ENCODE measurements around the gene MTCL1. TPM values are rescaled to one million over a fixed set of nuclear protein-coding genes. Genes with fewer than 3 reads are reported as not detected.

Gene MTCL1
- total RNA-seq, 4 donors from 2014 or later = 12.3 to 35.9 (median 26.1) TPM

GRCh38 chr18:8763611-8764010 is 58.3 kb downstream of the MTCL1 start:
- 71 to 75% methylated on average over 2 of the region's 2 CpGs for WGBS, 2 donors (ENCODE audit: low coverage in 1 of 2)
- Histone ChIP-seq H3K27ac (peak overlapping the region; percentile 4 to 69 (median 38)), H3K27me3 (peaks cover 24% of the 10 kb centered on the region), H3K4me3 (no peak overlapping the region), H3K9me3 (no peaks in the 10 kb centered on the region), H3K36me3 (no peaks in the 10 kb centered on the region), H3K4me1 (peaks cover 0 to 9% (median 4%) of the 10 kb centered on the region in 4 donors)
- in situ Hi-C loops (cut with MboI; ENCODE audit: low pct_ligation_motif_present in 1 of 4, low pct_unique_long_range_greater_than_20kb in 1 of 4, low sequenced_read_pairs in 3 of 4) (no loop called here), intact Hi-C loops (cut with DNase I; ENCODE audit: low total_unique reads) (no loop called here)
- no peak for DNase-seq
- TF ChIP-seq POLR2A (IDR thresholded peaks at IDR 0.05) (no peak), POLR2AphosphoS5 (IDR thresholded peaks at IDR 0.05) (no peak)
- TF ChIP-seq, protein P1, sequence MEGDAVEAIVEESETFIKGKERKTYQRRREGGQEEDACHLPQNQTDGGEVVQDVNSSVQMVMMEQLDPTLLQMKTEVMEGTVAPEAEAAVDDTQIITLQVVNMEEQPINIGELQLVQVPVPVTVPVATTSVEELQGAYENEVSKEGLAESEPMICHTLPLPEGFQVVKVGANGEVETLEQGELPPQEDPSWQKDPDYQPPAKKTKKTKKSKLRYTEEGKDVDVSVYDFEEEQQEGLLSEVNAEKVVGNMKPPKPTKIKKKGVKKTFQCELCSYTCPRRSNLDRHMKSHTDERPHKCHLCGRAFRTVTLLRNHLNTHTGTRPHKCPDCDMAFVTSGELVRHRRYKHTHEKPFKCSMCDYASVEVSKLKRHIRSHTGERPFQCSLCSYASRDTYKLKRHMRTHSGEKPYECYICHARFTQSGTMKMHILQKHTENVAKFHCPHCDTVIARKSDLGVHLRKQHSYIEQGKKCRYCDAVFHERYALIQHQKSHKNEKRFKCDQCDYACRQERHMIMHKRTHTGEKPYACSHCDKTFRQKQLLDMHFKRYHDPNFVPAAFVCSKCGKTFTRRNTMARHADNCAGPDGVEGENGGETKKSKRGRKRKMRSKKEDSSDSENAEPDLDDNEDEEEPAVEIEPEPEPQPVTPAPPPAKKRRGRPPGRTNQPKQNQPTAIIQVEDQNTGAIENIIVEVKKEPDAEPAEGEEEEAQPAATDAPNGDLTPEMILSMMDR (IDR thresholded peaks at IDR 0.05) = no peak

- Histone ChIP-seq H3K27me3 (peaks cover 1% of the 10 kb centered on the region), H3K36me3 (no peaks in the 10 kb centered on the region), H3K27ac (peak overlapping the region in 3 of 4 donors; percentile 69 to 77 (median 73)), H3K4me1 (peaks cover 0 to 9% (median 4%) of the 10 kb centered on the region in 4 donors), H3K9me3 (no peaks in the 10 kb centered on the region), H3K4me3 (no peak overlapping the region)
- WGBS, 2 donors (ENCODE audit: low coverage in 1 of 2) = 68 to 100% methylated on average over 1 to 11 of the region's 11 CpGs
- DNase-seq = no peak
- no peak for TF ChIP-seq POLR2A (IDR thresholded peaks at IDR 0.05)
- no peak for TF ChIP-seq EP300 (IDR thresholded peaks at IDR 0.05; ENCODE audit: low read depth)
- no peak for TF ChIP-seq POLR2AphosphoS5 (IDR thresholded peaks at IDR 0.05)
- TF ChIP-seq, protein P1 (IDR thresholded peaks at IDR 0.05) = no peak
- in situ Hi-C loops (cut with MboI; ENCODE audit: low pct_ligation_motif_present in 1 of 4, low pct_unique_long_range_greater_than_20kb in 1 of 4, low sequenced_read_pairs in 3 of 4) (no loop called here), intact Hi-C loops (cut with DNase I; ENCODE audit: low total_unique reads) (no loop called here)
These were observed 60.6 kb downstream of the MTCL1 start for GRCh38 chr18:8765783-8766463.

GRCh38 chr18:8766559-8767293 is 61.4 kb downstream of the MTCL1 start:
- H3K27ac ChIP-seq = peak overlapping the region in 3 of 4 donors; percentile 69 to 77 (median 73)
- peaks cover 0 to 9% (median 3%) of the 10 kb centered on the region in 4 donors for H3K4me1 ChIP-seq
- H3K27me3 ChIP-seq = no peaks in the 10 kb centered on the region
- H3K36me3 ChIP-seq = no peaks in the 10 kb centered on the region
- H3K4me3 ChIP-seq = no peak overlapping the region
- TF ChIP-seq POLR2A (IDR thresholded peaks at IDR 0.05) (no peak), EP300 (IDR thresholded peaks at IDR 0.05; ENCODE audit: low read depth) (no peak), POLR2AphosphoS5 (IDR thresholded peaks at IDR 0.05) (no peak)
- TF ChIP-seq, protein P1 (IDR thresholded peaks at IDR 0.05) = no peak
- DNase-seq = no peak
- no peaks in the 10 kb centered on the region for H3K9me3 ChIP-seq
- WGBS, 2 donors (ENCODE audit: low coverage in 1 of 2) = 71 to 80% methylated on average over 1 to 2 of the region's 2 CpGs
- intact Hi-C loops (cut with DNase I; ENCODE audit: low total_unique reads) = no loop called here
- in situ Hi-C loops (cut with MboI; ENCODE audit: low pct_ligation_motif_present in 1 of 4, low pct_unique_long_range_greater_than_20kb in 1 of 4, low sequenced_read_pairs in 3 of 4) = no loop called here

- in situ Hi-C loops (cut with MboI; ENCODE audit: low pct_ligation_motif_present in 1 of 4, low pct_unique_long_range_greater_than_20kb in 1 of 4, low sequenced_read_pairs in 3 of 4) = no loop called here
- no peaks in the 10 kb centered on the region for H3K9me3 ChIP-seq
- TF ChIP-seq POLR2AphosphoS5 (IDR thresholded peaks at IDR 0.05) (no peak), EP300 (IDR thresholded peaks at IDR 0.05; ENCODE audit: low read depth) (no peak), POLR2A (IDR thresholded peaks at IDR 0.05) (no peak)
- TF ChIP-seq, protein P1 (IDR thresholded peaks at IDR 0.05) = no peak
- no peaks in the 10 kb centered on the region for H3K36me3 ChIP-seq
- no peaks in the 10 kb centered on the region for H3K27me3 ChIP-seq
- intact Hi-C loops (cut with DNase I; ENCODE audit: low total_unique reads) = no loop called here
- WGBS, 2 donors (ENCODE audit: low coverage in 1 of 2) = 89% methylated on average over 4 of the region's 4 CpGs; no CpG with 5 or more reads in 1 of the 2 donors
- H3K27ac ChIP-seq = peak overlapping the region in 3 of 4 donors; percentile 69 to 77 (median 73)
- H3K4me1 ChIP-seq = peaks cover 0 to 9% (median 3%) of the 10 kb centered on the region in 4 donors
- H3K4me3 ChIP-seq = no peak overlapping the region
- DNase-seq = no peak
These were observed 62.0 kb downstream of the MTCL1 start for GRCh38 chr18:8767340-8767739.
